Esophagus (tissue), 2 donors: ENCODE data around the gene SHQ1. TPM values are rescaled to one million over a fixed set of nuclear protein-coding genes. Genes with fewer than 3 reads are reported as not detected.

Experiments used
- H3K27ac ChIP-seq, 2 donors: one replicate each; pipeline ENCODE4 v1.5.1; 2013; ENCODE audit warnings: low read depth in 2 of 2, mild to moderate bottlenecking in 2 of 2, inconsistent platforms in 1 of 2, low read length in 1 of 2, moderate library complexity in 1 of 2
- H3K27me3 ChIP-seq, 2 donors: one replicate each; pipeline ENCODE4 v1.6.1; 2013; ENCODE audit warnings: low read length in 2 of 2, control low read depth in 1 of 2, mild to moderate bottlenecking in 1 of 2; ENCODE audit not compliant: insufficient read depth in 2 of 2, control insufficient read depth in 1 of 2
- H3K36me3 ChIP-seq, 2 donors: one replicate each; pipeline ENCODE4 v1.6.1; 2013; ENCODE audit warnings: low read length in 1 of 2; ENCODE audit not compliant: control insufficient read depth in 2 of 2, insufficient read depth in 2 of 2
- H3K4me1 ChIP-seq, 2 donors: one replicate each; pipeline ENCODE4 v1.6.1; 2013; ENCODE audit warnings: low read length in 1 of 2; ENCODE audit not compliant: control insufficient read depth in 2 of 2, insufficient read depth in 2 of 2
- H3K4me3 ChIP-seq, 2 donors: one replicate each; pipeline ENCODE4 v1.5.1; 2013; ENCODE audit warnings: low read length in 2 of 2, mild to moderate bottlenecking in 2 of 2, low read depth in 1 of 2, moderate library complexity in 1 of 2
- H3K9me3 ChIP-seq, 2 donors: one replicate each; pipeline ENCODE4 v1.6.1; 2013; ENCODE audit warnings: mild to moderate bottlenecking in 2 of 2, low read depth in 1 of 2, low read length in 1 of 2, moderate library complexity in 1 of 2; ENCODE audit not compliant: control insufficient read depth in 2 of 2, insufficient read depth in 1 of 2
- WGBS, 2 donors: extraction: QIAGEN DNeasy Blood & Tissue Kit; methylation state at CpG; one replicate each; pipeline ENCODE4 v1.1.7; 2013; 5-methylcytosine and 5-hydroxymethylcytosine counted together
- polyA plus RNA-seq, 2 donors: library from polyadenylated mRNA; stranded (reverse); fragments of 200-250 nt; gene quantifications; one replicate each; pipeline ENCODE4 v1.2.3, GENCODE V29; 2013
- donor health status: healthy with polysubstance abuse.
- donor health status: Bipolar disorder and iron deficiency.

Gene SHQ1
- polyA plus RNA-seq, 2 donors, result 5.5 to 6.9 TPM

DNA sequence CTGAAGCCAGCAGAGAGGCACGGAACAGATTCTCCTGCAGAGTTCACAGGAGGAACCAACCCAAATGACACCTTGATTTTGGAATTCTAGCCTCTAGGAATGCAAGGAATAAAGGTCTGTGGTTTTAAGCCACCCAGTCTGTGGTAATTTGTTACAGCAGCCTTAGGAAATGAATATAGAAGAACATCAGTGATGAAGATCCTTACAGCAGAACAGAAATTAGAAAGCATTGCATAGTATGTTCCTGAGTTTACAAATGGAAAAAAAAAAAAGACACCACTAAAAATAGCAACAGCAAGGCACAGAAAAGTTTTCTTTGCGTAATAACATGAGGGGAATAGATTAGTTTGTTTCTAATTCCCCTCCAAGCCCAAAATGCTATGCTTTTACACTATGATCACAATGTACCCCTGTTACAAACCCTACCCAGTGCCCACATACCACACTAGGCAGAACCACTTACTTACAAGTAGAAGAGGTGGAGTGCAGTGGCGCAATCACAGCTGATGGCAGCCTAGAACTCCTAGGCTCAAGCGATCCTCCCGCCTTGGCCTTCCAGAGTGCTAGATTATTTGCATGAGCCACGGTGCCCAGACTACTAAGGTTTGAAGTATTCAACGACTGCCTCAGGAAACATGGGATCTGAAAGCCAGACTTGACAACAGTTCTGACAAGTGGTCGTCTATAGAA, 84.3 kb downstream of the SHQ1 start:
- Histone ChIP-seq H3K9me3 (no peaks in the 10 kb centered on the region), H3K36me3 (peaks cover 2 to 3% of the 10 kb centered on the region in 2 donors), H3K27me3 (no peaks in the 10 kb centered on the region), H3K4me1 (peaks cover 0 to 2% of the 10 kb centered on the region in 2 donors), H3K4me3 (no peak overlapping the region), H3K27ac (no peak overlapping the region)
- 85 to 89% methylated on average over 8 of the region's 8 CpGs for WGBS, 2 donors

DNA sequence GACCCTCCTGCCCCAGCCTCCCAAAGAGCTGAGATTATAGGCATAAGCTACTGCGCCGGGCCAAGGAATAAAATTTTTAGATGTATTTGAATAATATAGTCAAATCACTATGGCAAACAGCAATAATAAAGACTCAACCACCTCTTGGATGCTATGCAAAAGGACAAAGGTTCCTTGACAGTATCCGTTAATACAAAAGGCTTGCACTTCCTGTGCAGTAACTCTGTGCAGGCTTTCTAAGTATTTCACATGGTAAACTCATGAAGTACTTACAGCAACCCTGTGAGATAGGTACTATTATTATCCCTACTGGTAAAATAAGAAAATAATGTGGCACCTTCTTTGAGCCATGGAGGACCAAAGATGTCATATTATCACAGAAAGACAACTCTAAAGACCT, 86.8 kb downstream of the SHQ1 start:
- Histone ChIP-seq H3K36me3 (peaks cover 2 to 3% of the 10 kb centered on the region in 2 donors), H3K27ac (no peak overlapping the region), H3K27me3 (no peaks in the 10 kb centered on the region), H3K4me3 (no peak overlapping the region), H3K4me1 (peaks cover 0 to 2% of the 10 kb centered on the region in 2 donors), H3K9me3 (no peaks in the 10 kb centered on the region)
- 87 to 93% methylated on average over 3 of the region's 3 CpGs for WGBS, 2 donors

DNA sequence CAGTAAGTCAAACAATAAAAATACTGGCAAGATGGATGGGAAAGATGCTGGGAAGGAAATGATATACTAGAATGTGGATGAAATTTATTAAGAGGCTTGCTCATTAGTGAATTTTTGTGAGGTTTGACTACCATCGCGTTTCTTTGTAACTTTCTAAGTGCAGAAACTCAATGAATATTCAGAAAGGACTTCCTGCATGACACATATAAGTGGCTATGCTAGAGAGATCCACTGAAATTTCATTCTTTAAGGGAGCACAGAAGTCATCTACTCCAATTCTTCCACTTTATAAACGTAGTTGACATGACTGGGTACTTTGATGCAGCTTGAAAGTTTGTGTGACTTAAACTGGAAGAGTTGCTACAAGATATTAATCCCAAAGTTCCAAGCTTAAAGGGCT, 88.0 kb downstream of the SHQ1 start:
- Histone ChIP-seq H3K4me3 (no peak overlapping the region), H3K27me3 (no peaks in the 10 kb centered on the region), H3K4me1 (peaks cover 0 to 2% of the 10 kb centered on the region in 2 donors), H3K36me3 (peaks cover 2 to 3% of the 10 kb centered on the region in 2 donors), H3K27ac (no peak overlapping the region), H3K9me3 (no peaks in the 10 kb centered on the region)
- 86 to 89% methylated on average over 3 of the region's 3 CpGs for WGBS, 2 donors

DNA sequence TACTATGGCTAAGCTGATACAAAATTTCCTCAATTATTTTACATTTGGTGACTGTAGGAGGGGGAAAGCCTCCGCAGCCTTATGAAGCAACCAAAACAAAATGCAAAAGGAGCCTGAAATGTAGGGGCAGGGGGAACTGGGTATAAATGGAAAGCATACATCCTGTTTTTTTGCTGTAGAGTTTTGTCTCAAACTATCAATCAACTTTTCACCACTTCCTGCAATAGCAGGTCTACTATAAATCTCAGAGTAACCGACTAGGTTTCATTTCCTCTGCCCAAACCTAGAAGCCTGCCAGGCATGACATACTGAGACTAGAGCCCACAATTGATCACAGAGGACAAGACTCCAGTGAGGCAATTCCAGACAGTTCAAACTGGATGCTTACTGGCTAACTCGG, 91.3 kb downstream of the SHQ1 start:
- WGBS, 2 donors, result 70 to 75% methylated on average over 3 of the region's 3 CpGs
- Histone ChIP-seq H3K36me3 (no peaks in the 10 kb centered on the region), H3K27ac (no peak overlapping the region), H3K27me3 (no peaks in the 10 kb centered on the region), H3K9me3 (no peaks in the 10 kb centered on the region), H3K4me3 (no peak overlapping the region), H3K4me1 (no peaks in the 10 kb centered on the region)

DNA sequence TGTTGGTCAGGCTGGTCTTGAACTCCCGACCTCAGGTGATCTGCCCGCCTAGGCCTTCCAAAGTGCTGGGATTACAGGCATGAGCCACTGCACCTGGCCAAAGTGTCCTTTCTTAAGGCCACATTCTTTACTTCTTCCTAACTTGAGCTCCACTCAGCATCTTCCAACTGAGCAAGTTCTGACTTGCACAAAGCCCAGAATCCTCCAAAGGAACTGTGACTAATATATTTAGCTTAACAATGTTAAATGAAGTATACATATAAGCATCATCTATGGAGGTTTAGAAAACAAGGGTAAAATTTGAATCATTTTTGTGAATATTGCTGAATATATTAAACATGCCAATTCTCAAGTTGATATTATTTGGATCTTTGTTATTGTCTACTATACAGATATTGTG, 93.7 kb downstream of the SHQ1 start:
- no peaks in the 10 kb centered on the region for H3K27me3 ChIP-seq
- no peaks in the 10 kb centered on the region for H3K9me3 ChIP-seq
- H3K4me3 ChIP-seq, result no peak overlapping the region
- no peak overlapping the region for H3K27ac ChIP-seq
- H3K4me1 ChIP-seq, result peaks cover 0 to 3% of the 10 kb centered on the region in 2 donors
- H3K36me3 ChIP-seq, result no peaks in the 10 kb centered on the region
- WGBS, 2 donors, result 62 to 73% methylated on average over 2 of the region's 2 CpGs

DNA sequence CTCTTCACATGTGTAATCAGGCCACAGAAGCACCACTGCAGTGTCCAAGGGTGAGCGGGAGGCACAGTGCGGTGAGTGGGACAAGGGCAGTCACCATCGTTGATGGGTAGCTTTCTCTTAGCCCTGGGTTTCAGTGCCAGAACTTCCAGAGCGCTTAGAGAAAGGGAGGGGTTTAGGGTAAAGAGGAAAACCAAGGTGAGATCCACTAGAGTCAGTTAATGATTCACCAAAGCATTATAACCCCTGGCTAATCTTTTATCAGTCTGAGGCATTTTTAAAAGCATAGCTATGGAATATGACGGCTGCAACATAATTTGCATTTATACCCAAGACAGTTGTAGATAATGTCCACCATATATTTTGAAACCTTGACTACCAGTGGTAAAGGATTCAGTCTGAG, 94.8 kb downstream of the SHQ1 start:
- Histone ChIP-seq H3K4me3 (no peak overlapping the region), H3K27ac (no peak overlapping the region), H3K4me1 (peaks cover 0 to 3% of the 10 kb centered on the region in 2 donors), H3K9me3 (no peaks in the 10 kb centered on the region), H3K27me3 (no peaks in the 10 kb centered on the region), H3K36me3 (no peaks in the 10 kb centered on the region)
- WGBS, 2 donors, result 78 to 94% methylated on average over 5 of the region's 5 CpGs

DNA sequence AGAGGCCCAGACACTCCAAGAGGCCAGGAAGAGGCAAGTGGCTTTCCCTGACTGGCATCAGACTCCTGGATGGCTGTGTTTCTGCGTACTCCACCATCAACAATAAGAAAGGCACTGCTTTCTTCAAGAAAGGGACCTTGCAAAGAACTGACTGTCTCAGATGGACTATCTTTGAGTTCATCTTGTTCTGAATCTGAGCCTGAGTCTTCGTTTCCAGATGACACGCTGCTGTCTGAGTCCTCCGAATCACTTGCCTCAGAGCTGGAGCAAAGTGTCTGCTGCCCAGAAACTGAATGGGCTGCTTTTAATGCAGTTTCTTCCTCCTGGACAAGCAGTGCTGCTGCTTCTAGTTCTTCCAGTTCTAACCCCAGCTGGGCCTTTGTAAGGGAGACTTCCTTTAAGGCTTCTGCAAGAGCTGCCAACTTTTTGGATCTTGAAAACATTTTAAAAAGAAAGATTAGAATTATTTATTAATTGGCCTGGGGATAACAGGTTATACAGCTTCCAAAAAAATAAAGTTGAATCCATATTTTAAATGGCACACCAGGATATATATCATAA, 97.8 kb downstream of the SHQ1 start:
- Histone ChIP-seq H3K27me3 (no peaks in the 10 kb centered on the region), H3K4me1 (peaks cover 0 to 3% of the 10 kb centered on the region in 2 donors), H3K36me3 (no peaks in the 10 kb centered on the region), H3K9me3 (no peaks in the 10 kb centered on the region), H3K27ac (peak overlapping the region; percentile 48 to 61), H3K4me3 (no peak overlapping the region)
- 54 to 69% methylated on average over 4 of the region's 4 CpGs for WGBS, 2 donors

DNA sequence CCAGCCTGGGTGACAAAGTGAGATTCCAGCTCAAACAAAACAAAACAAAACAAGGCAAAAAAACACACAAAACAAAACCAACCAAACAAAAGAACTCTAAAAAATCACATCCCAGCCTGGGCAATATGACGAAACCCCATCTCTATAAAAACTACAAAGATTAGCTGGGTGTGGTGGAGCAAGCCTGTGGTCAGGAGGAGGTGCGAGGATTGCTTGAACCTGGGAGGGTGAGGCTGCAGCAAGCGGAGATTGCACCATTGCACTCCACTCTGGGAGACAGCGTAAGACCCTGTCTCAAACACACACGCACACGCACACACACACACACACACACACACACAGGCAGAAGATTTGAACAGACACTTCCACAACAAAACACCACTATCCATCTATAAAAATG, 99.6 kb downstream of the SHQ1 start:
- WGBS, 2 donors, result 88 to 91% methylated on average over 6 of the region's 6 CpGs
- Histone ChIP-seq H3K4me1 (peaks cover 0 to 3% of the 10 kb centered on the region in 2 donors), H3K27ac (no peak overlapping the region), H3K4me3 (no peak overlapping the region), H3K36me3 (no peaks in the 10 kb centered on the region), H3K9me3 (no peaks in the 10 kb centered on the region), H3K27me3 (no peaks in the 10 kb centered on the region)

DNA sequence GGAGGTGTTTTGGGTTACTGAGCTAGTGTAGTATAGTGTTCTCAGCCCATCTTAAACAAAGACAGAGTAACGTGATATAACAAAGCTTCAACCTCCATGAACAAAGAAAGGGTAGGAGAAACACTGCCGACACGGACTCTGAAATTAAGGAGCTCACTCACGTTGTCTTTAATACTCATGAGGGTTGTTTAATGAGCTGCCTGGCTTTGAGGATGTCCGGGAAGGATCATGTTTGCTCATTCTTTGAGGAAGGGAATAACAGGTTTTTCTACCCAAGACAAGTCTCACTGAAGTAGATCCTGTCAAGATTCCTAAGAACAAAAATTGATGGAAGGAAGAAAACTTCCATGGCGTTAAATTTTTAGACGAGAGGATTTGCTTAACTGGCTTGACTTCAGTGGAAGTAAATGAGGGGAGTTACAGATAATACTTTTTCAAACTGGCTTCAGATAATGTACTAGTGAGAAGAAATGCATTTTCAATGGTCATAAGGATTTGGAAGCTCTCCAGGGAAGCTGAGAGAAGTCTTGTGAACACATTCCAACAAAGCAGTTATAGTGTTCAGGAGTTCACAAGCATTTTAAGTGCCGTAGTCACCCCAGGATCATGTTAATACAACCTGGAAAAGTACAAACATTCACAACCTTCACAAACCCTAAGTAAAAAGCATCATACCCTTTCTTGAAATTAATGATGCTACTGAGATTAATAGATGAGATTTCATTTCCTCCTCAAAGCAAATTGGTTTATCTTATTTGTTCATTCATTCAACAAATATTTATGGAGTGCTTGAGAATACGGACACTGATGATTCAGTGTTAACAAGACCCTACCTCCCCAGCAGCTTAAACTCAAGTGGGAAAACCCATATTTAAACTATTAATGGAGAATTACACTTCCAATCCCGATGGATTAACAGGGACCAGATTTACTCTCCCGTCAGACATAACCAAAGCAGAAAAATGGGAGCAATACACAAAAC, 101.5 kb downstream of the SHQ1 start:
- H3K4me1 ChIP-seq, result peaks cover 0 to 3% of the 10 kb centered on the region in 2 donors
- no peak overlapping the region for H3K4me3 ChIP-seq
- H3K27ac ChIP-seq, result no peak overlapping the region
- H3K9me3 ChIP-seq, result no peaks in the 10 kb centered on the region
- H3K27me3 ChIP-seq, result no peaks in the 10 kb centered on the region
- no peaks in the 10 kb centered on the region for H3K36me3 ChIP-seq
- 45 to 57% methylated on average over 11 of the region's 11 CpGs for WGBS, 2 donors
